ENCODE results near the gene PARD6B.
"Not testable (repeated sequence)": the region's sequence is repeated elsewhere in the genome, so short reads cannot be mapped to it uniquely, and the experiment has no call there.

The PARD6B gene

DNA sequence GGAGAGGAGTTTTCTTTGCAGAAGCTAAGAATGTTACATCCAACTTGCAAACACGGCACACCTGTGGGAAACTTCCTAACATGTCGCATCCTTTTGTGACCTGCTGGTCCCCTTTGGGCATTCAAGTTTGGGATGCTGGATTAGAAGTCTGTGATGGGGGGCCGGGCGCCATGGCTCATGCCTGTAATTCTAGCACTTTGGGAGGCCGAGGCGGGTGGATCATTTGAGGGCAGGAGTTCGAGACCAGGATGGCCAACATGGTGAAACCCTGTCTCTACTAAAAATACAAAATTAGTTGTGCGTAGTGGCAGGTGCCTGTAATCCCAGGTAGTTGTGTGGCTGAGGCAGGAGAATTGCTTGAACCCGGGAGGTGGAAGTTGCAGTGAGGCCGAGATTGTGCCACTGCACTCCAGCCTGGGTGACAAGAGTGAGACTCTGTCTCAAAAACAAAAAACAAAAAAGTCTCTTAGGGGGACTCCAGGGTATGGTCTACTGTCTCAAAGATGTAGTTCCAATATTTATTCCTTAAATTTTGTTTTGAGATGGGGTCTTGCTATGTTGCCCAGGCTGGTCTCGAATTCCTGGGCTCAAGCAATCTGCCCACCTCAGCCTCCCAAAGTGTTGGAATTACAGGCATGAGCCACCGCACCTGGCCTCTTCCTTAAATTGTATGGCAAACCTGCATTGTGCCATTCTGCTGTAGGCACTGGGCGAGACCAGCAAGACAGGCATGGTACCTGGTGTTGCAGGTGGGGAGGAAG, 69.8 kb downstream of the PARD6B start:
- not testable (repeated sequence) for DNase-seq

DNA sequence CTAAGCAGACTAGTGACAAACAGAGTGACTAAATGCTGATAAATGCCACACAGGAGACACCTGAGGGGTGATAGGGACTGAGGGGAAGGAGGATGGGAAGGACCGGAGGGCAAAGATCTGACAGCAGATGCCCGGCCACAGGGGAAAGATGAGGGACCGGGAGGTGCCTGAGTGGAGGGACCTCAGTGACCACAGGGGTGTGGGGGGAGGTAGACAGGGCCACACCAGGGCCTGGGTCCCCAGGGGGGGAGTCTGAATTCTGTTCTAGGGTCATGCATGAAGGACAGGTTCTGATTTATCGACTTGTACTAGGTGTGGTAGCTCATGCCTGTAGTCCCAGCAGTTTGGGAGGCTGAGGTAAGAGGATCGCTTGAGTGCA, 70.4 kb downstream of the PARD6B start:
- no peak for DNase-seq

DNA sequence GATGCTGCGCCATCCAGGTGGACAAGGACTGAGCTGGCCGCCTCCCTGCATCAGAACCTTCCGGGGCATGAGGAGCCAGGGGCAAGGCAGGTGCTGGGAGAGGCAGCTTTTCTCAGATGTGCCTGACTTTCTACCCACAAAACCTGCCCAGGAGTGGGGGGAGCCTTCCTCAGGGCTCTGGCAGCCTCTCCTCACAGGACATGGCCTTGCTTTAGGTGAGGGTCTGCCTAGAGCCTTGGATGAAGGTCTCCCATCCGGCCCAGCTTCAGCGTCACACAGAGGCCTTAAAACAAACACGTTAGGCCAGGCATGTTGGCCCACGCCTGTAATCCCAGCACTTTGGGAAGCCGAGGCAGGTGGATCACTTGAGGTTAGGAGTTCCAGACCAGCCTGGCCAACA, 70.9 kb downstream of the PARD6B start:
- no peak for DNase-seq

DNA sequence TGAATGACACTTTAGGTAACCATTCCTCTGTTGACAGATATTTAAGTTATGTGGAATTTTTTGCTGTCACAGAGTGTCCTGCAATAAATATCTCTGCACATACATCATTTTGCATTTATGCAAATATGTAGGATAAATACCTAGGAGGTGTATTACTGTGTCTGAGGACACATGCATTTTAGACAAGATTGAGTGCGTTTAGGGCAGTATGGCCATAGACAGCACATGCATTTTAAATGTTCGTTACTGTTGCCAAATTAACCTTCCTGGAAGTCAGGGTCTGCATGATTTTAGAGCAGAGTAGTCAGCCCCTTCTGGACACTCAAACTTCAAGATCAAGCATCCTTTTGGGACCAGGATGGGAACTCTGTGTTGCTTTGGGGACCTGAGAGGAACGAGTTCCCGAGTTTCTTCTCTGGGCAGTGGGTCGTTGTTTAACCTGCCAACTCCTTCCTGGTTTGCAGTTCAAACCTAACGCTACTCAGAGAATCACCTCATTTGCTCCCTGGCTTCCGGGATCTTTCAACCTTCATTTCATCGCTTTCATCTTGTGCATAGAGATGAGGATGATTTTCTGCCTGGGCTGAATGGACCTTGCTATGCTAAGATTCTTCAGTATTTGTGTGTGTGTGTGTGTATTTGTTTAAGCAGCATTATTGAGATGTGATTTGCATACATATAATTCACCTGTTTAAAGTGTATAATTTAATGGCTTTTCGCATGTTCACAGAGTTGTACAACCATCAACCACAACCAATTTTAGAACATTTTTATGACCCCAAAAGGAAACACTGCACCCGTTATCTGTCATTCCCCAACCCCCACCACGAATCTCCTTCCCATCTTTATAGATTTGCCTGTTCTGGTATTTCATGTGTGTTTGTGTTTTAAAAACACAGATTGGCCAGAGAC, 73.3 kb downstream of the PARD6B start:
- DNase-seq, result no peak

DNA sequence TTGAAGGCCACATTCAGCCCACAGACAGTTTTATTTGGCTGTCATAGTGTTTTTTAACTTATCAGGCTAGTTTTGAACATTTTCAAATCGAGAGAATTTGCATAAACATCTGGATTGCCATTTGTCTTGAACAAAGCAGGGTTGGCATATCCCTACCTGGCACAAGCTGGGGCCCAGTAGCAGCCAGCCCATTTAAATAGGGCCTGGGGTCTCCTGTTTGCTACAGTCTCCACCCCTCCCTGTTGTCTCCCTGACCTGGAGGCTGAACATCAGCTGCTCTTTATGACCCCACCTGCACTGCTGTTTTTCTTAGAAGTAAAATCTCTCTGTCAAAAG, 73.9 kb downstream of the PARD6B start:
- DNase-seq, result no peak

DNA sequence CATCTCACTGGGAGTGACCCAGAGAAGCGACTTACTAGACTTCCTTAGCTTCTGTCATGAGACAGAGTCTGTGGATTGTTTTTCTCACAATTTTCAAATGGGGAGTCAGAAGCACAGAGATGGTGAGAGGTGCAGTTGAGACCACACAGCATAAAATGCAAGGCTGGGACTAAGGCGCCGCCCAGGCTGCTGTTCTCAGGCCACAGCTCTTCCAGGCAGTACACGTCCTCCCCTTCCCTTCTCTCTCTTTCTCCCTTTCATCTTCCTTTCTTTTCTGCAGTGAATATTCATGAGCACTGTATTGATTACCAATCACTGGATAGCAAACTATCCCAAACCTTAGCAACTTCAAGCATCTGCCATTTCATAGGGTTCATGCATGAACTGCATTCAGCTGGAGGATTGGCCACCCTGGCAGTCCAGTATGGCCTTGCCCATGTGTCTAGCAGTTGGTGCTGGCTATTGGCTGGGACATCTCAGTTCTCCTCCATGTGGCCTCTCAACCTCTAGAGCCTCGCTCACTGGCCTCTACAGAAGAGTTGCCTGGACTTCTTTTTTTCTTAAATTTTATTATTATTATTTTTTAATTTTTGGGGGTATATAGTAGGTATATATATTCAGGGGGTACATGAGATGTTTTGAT, 74.9 kb downstream of the PARD6B start:
- DNase-seq, result no peak

Measured in right hindlimb (tissue), 1 donor.